GM12865 (cell line): ENCODE results near the gene KRT10.

Source experiments
- DNase-seq: peaks from one replicate; pipeline ENCODE4 v3.0.0; 2010; ENCODE audit warnings: low read depth
- H3K4me3 ChIP-seq: 2 replicates; pipeline ENCODE4 v1.5.1; 2011; ENCODE audit warnings: mild to moderate bottlenecking, low read depth, low read length, control low read depth
- TF ChIP-seq, protein P1 (sequence below): IDR thresholded peaks from 2 replicates; pipeline ENCODE4 v1.5.1; 2011; ENCODE audit warnings: low read length, control low read depth, low read depth, inconsistent platforms; ENCODE audit not compliant: insufficient read depth; ENCODE audit errors: missing control alignments

KRT10 gene

GRCh38 chr17:40836020-40836419, 13.6 kb upstream of the KRT10 start:
- TF ChIP-seq, protein P1, sequence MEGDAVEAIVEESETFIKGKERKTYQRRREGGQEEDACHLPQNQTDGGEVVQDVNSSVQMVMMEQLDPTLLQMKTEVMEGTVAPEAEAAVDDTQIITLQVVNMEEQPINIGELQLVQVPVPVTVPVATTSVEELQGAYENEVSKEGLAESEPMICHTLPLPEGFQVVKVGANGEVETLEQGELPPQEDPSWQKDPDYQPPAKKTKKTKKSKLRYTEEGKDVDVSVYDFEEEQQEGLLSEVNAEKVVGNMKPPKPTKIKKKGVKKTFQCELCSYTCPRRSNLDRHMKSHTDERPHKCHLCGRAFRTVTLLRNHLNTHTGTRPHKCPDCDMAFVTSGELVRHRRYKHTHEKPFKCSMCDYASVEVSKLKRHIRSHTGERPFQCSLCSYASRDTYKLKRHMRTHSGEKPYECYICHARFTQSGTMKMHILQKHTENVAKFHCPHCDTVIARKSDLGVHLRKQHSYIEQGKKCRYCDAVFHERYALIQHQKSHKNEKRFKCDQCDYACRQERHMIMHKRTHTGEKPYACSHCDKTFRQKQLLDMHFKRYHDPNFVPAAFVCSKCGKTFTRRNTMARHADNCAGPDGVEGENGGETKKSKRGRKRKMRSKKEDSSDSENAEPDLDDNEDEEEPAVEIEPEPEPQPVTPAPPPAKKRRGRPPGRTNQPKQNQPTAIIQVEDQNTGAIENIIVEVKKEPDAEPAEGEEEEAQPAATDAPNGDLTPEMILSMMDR: no peak
- H3K4me3 ChIP-seq: no peak overlapping the region
- no peak for DNase-seq

- no peak for DNase-seq
- TF ChIP-seq, protein P1: no peak
- H3K4me3 ChIP-seq: no peak overlapping the region
Measured at GRCh38 chr17:40833882-40834281, 11.5 kb upstream of the KRT10 start.

GRCh38 chr17:40832840-40833239, 10.4 kb upstream of the KRT10 start:
- no peak overlapping the region for H3K4me3 ChIP-seq
- DNase-seq: no peak
- TF ChIP-seq, protein P1: no peak

- no peak for DNase-seq
- H3K4me3 ChIP-seq: no peak overlapping the region
- TF ChIP-seq, protein P1: no peak
Measured at GRCh38 chr17:40830085-40830776, 7.8 kb upstream of the KRT10 start.

- no peak overlapping the region for H3K4me3 ChIP-seq
- no peak for DNase-seq
- TF ChIP-seq, protein P1: no peak
Measured at GRCh38 chr17:40828454-40829044, 6.1 kb upstream of the KRT10 start.

GRCh38 chr17:40827746-40828453, 5.5 kb upstream of the KRT10 start:
- no peak for DNase-seq
- no peak overlapping the region for H3K4me3 ChIP-seq

More at GRCh38 chr17:40827746-40828453, 5.5 kb upstream of the KRT10 start:
- TF ChIP-seq, protein P1: no peak
